Measurements from ENCODE around the gene AUP1. TPM values are rescaled to one million over a fixed set of nuclear protein-coding genes. Genes with fewer than 3 reads are reported as not detected.

The AUP1 gene
- total and polyA plus RNA-seq, 2 of the 8 experiments (the other 6 are each of a cell fraction or from before 2014, with no cell fraction given): 83.4 to 121 TPM

- H2BK12ac ChIP-seq (ENCODE audit: low read depth, low read length): no peak overlapping the region
- H3K79me1 ChIP-seq (ENCODE audit: low read depth, low read length): peaks cover 10% of the 10 kb centered on the region
- CTCF ChIA-PET (ENCODE audit: partially characterized antibody): interaction anchor here (1.7 kb wide), 1 partner anchor 24 kb away, joined by 11 read pairs; no protein-coding TSS in a partner anchor
- peaks cover 0 to 18% of the 10 kb centered on the region in 2 experiments; a peak in 2 of 4 replicates for H3K79me2 ChIP-seq (ENCODE audit: control insufficient read depth in 1 of 2, insufficient read depth in 2 of 2, low read length in 2 of 2)
- FAIRE-seq: no peak
- H2AK5ac ChIP-seq (ENCODE audit: low read depth, low read length): no peak overlapping the region
- H3K9ac ChIP-seq (replicated peaks in 1 of 4; ENCODE audit: extremely low read depth in 1 of 4, low read depth in 3 of 4, low read length in 3 of 4): no peak overlapping the region
- H4K8ac ChIP-seq (ENCODE audit: extremely low read depth, insufficient read depth, low read length): peak overlapping the region; percentile 43
- no peak overlapping the region for H3K18ac ChIP-seq (ENCODE audit: extremely low read depth, low read length)
- no peak overlapping the region for H2BK120ac ChIP-seq (replicated peaks; ENCODE audit: low read depth, low read length)
- no peak overlapping the region for H4K5ac ChIP-seq (ENCODE audit: insufficient read length, low read depth, low read length)
- H3K9me3 ChIP-seq (ENCODE audit: insufficient read depth in 2 of 2, low read depth in 1 of 2, low read length in 1 of 2): no peaks in the 10 kb centered on the region
- no peak overlapping the region for H3K4me3 ChIP-seq (ENCODE audit: extremely low read depth in 1 of 4, insufficient read depth in 2 of 4, low read depth in 3 of 4, low read length in 4 of 4)
- H3K23me2 ChIP-seq (ENCODE audit: low read depth, low read length): peaks cover 9% of the 10 kb centered on the region; the same call in 1 of the 2 replicates
- WGBS, 2 experiments (ENCODE audit: extremely low coverage in 1 of 2, insufficient coverage in 1 of 2, insufficient read length in 1 of 2, insufficient replicate concordance in 2 of 2, low coverage in 1 of 2, low lambda C conversion rate in 2 of 2, missing lambda C conversion rate in 1 of 2): 88% methylated on average over 9 of the region's 9 CpGs; no CpG with 5 or more reads in 1 of the 2 experiments
- H4K91ac ChIP-seq (replicated peaks; ENCODE audit: insufficient read length, low read length): no peak overlapping the region
- H2BK20ac ChIP-seq (ENCODE audit: low read length): no peak overlapping the region
- no peak overlapping the region for H3K56ac ChIP-seq (replicated peaks; ENCODE audit: insufficient read length, low read depth, low read length)
- no peak overlapping the region; a peak in 1 of 4 replicates for H3K4me2 ChIP-seq (ENCODE audit: insufficient read depth in 1 of 2, low read depth in 2 of 2, low read length in 2 of 2)
- H4K20me1 ChIP-seq (replicated peaks in 1 of 2; ENCODE audit: control insufficient read depth in 1 of 2, insufficient read depth in 2 of 2, low read length in 2 of 2): peaks cover 3 to 6% of the 10 kb centered on the region in 2 experiments
- no peak for DNase-seq (ENCODE audit: low read depth in 1 of 2, low spot score in 2 of 2)
- H2AFZ ChIP-seq (ENCODE audit: low read length): no peak overlapping the region
- no peak overlapping the region for H3K27ac ChIP-seq (ENCODE audit: low read depth, low read length)
- no peak overlapping the region for H2BK5ac ChIP-seq (ENCODE audit: low read depth, low read length)
- no peak overlapping the region for H3K14ac ChIP-seq (ENCODE audit: insufficient read length)
- no peak overlapping the region for H3K23ac ChIP-seq (ENCODE audit: insufficient read length)
- peaks cover 4 to 13% (median 6%) of the 10 kb centered on the region in 4 experiments; a peak in 6 of 7 replicates for H3K4me1 ChIP-seq (replicated peaks in 1 of 4; ENCODE audit: control insufficient read depth in 3 of 4, insufficient read depth in 4 of 4, low read length in 3 of 4)
- POLR2A ChIA-PET (ENCODE audit: partially characterized antibody): interaction anchor here (2.1 to 5.9 kb wide), 4 partner anchors 17 to 28 kb away, joined by 8 to 73 read pairs (median 28); partner anchors contain the start of gene LBX2
- peaks cover 5 to 25% (median 18%) of the 10 kb centered on the region in 4 experiments; a peak in 7 of 8 replicates for H3K36me3 ChIP-seq (ENCODE audit: control insufficient read depth in 2 of 4, insufficient read depth in 4 of 4, low read length in 3 of 4)
- no peak overlapping the region for H3K4ac ChIP-seq (replicated peaks; ENCODE audit: insufficient read length, low read depth, low read length)
- peaks cover 0 to 3% (median under 1%) of the 10 kb centered on the region in 4 experiments; a peak in 3 of 7 replicates for H3K27me3 ChIP-seq (replicated peaks in 1 of 4; ENCODE audit: control insufficient read depth in 3 of 4, extremely low read depth in 1 of 4, insufficient read depth in 3 of 4, low read length in 3 of 4)
- H2BK15ac ChIP-seq (ENCODE audit: low read length): no peak overlapping the region
- no peak for TF ChIP-seq EZH2 (IDR thresholded peaks at IDR 0.05; ENCODE audit: low read depth, low read length, severe bottlenecking)
- no peak for TF ChIP-seq ATF3 (IDR thresholded peaks at IDR 0.05; ENCODE audit: insufficient read depth, low read depth, low read length)
- no peak for TF ChIP-seq GTF2F1 (IDR thresholded peaks at IDR 0.05; ENCODE audit: borderline replicate concordance, low read depth, low read length)
- TF ChIP-seq SP4 (IDR thresholded peaks at IDR 0.05; ENCODE audit: low read length): no peak
- TF ChIP-seq JUN (IDR thresholded peaks at IDR 0.05; ENCODE audit: low read depth, low read length): no peak
- TF ChIP-seq RXRA (IDR thresholded peaks at IDR 0.05; ENCODE audit: insufficient read depth, low read depth, low read length): no peak
- no peak for TF ChIP-seq E2F6 (IDR thresholded peaks at IDR 0.05)
- no peak for TF ChIP-seq CEBPB (IDR thresholded peaks at IDR 0.05; ENCODE audit: low read depth, low read length)
- no peak for TF ChIP-seq JUND (IDR thresholded peaks at IDR 0.05; ENCODE audit: low read length)
- TF ChIP-seq SUZ12 (IDR thresholded peaks at IDR 0.05; ENCODE audit: low read length): no peak
- TF ChIP-seq BRCA1 (IDR thresholded peaks at IDR 0.05; ENCODE audit: low read depth, low read length): no peak
- TF ChIP-seq RBBP5 (IDR thresholded peaks at IDR 0.05; ENCODE audit: borderline replicate concordance, low read depth, low read length): no peak
- no peak for TF ChIP-seq CBX5 (IDR thresholded peaks at IDR 0.05; ENCODE audit: low read depth, low read length)
Measured at GRCh38 chr2:74527741-74528140, 1.8 kb downstream of the AUP1 start.
